OCI-LY3 (cell line): ENCODE data around the gene SLC38A11.

Experiments
- CTCF ChIP-seq: fragments of 200-600, 300-600 bp; sonication (generic); IDR thresholded peaks from 2 replicates; pipeline ENCODE4 v1.5.1; 2014; ENCODE audit warnings: antibody characterized with exemption, low read length, low read depth
- EZH2phosphoT487 ChIP-seq: fragments of 200-600 bp; shearing (Covaris generic); IDR thresholded peaks from 2 replicates; pipeline ENCODE4 v1.6.1; 2018; ENCODE audit warnings: antibody characterized with exemption, mixed run types, low read depth

GRCh38 chr2:164879901-164880535 lies 75.3 kb downstream of the SLC38A11 start:
- no peak for TF ChIP-seq EZH2phosphoT487
- no peak for TF ChIP-seq CTCF
